Naive B cell (primary cell): Measurements from ENCODE around the gene CACNA2D3. TPM values are rescaled to one million over a fixed set of nuclear protein-coding genes. Genes with fewer than 3 reads are reported as not detected.

Experiments
- ATAC-seq, 2 donors: fragments of 150-1000 bp; cut with Tn5 transposase; 2 replicates each; pipeline ENCODE4 v1.10.0; 2021; ENCODE audit warnings: low read depth in 2 of 2, mild to moderate bottlenecking in 2 of 2, moderate library complexity in 2 of 2
- DNase-seq: peaks from one replicate; pipeline ENCODE4 v3.0.0; 2022
- H3K27ac Mint-ChIP-seq, 6 donors: one replicate each; pipeline ENCODE4 v1.8.0; 2020 to 2022; ENCODE audit warnings: mild to moderate bottlenecking in 6 of 6, mixed read lengths in 6 of 6, moderate library complexity in 5 of 6, inconsistent platforms in 2 of 6
- H3K27me3 Mint-ChIP-seq, 3 donors: one replicate each; pipeline ENCODE4 v1.8.0; 2021 to 2022; ENCODE audit warnings: mixed read lengths in 3 of 3, mild to moderate bottlenecking in 1 of 3
- H3K36me3 Mint-ChIP-seq, 2 donors: one replicate each; pipeline ENCODE4 v1.8.0; 2020 to 2022; ENCODE audit warnings: mixed read lengths in 2 of 2, inconsistent platforms in 1 of 2, mild to moderate bottlenecking in 1 of 2
- H3K4me1 Mint-ChIP-seq, 3 donors: one replicate each; pipeline ENCODE4 v1.8.0; 2020 to 2022; ENCODE audit warnings: mixed read lengths in 3 of 3, inconsistent platforms in 1 of 3, mild to moderate bottlenecking in 1 of 3, moderate library complexity in 1 of 3
- H3K4me3 Mint-ChIP-seq, 8 donors: one replicate each; pipeline ENCODE4 v1.8.0; 2020 to 2022; ENCODE audit warnings: mild to moderate bottlenecking in 8 of 8, mixed read lengths in 8 of 8, moderate library complexity in 8 of 8, inconsistent platforms in 2 of 8
- H3K9me3 Mint-ChIP-seq, 7 donors: one replicate each; pipeline ENCODE4 v1.8.0; 2020 to 2022; ENCODE audit warnings: mixed read lengths in 7 of 7, mild to moderate bottlenecking in 5 of 7, inconsistent platforms in 2 of 7, moderate library complexity in 1 of 7
- polyA plus RNA-seq, 6 donors: library from polyadenylated mRNA; unstranded; fragments of 300-500 nt; fragmentation: Illumina TruSeq; gene quantifications; one replicate each; pipeline ENCODE4 v1.2.3, GENCODE V29; 2021; ENCODE audit warnings: low read depth in 6 of 6

Gene CACNA2D3
- polyA plus RNA-seq, 6 donors from 2014 or later, result not detected

DNA sequence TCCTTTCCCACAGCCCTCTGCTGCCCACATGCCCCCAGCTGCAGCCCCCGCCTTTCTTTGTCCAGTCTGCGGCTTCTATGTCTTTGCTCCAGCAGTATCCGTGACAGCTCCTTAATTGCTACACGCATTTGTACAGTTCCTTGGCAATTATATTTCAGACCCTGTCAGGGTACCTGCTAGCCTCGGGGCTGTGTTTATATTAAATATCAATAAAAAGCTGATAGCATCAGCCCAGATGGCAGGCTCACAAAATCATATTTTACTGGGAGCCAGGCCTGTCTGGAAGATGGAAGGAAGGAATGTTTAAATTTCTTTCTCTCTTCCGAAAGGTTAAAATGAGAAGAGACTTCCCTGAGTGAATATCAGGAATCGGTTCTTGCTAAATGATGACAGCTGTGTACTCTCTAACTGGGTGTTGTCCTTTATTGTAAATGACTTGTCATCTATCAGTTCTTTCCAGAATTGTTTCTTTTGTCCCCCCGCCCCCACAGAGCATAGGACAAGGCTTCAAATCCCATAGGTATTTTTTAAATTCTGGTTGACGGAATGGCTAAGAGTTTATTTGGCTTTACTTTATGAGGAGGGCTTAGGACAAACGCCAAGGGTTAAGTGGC is 427.4 kb downstream of the CACNA2D3 start:
- no peak for DNase-seq
- H3K9me3 Mint-ChIP-seq, result peaks cover 0 to 9% (median 4%) of the 10 kb centered on the region in 7 donors
- H3K36me3 Mint-ChIP-seq, result no peaks in the 10 kb centered on the region
- H3K4me3 Mint-ChIP-seq, result no peak overlapping the region
- no peaks in the 10 kb centered on the region for H3K4me1 Mint-ChIP-seq
- no peak for ATAC-seq
- no peak overlapping the region for H3K27ac Mint-ChIP-seq
- no peaks in the 10 kb centered on the region for H3K27me3 Mint-ChIP-seq

DNA sequence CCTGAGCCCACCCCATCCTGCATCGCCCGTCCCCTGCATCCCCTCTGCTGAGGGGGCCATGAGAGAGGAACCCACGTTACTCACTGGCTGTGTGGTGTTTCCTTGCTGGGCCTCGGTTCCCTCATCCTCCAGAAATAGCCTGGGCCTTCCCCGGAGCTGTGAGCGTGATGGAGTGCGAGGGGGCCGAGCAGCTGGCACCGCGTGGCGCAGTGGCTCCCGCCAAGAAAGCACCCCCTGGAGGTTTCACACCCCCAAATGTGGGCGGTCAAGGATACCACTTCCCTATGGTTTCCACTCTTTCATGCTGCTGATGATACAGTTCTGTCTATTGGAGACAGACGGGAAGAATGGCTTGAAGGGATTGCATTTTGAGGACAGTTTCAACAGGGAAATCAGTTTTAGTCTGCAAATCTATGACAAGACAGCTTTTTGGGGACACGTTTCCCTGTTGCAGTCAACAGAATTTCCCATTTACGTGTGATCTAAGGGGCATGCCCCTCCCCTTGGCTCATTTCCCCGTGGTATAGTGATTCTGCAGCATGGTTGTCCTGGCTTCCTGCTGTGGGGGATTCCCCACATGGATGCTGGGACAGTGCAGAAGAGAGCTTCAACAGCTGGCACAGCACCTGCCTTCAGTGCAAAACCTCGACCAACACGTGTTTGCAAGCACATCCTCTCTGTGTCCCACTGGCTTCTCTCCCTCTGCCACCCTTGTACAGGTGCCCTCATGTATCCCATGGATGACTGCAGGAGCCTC is 428.0 kb downstream of the CACNA2D3 start:
- ATAC-seq, result no peak
- Mint-ChIP-seq H3K4me1 (no peaks in the 10 kb centered on the region), H3K27ac (no peak overlapping the region), H3K9me3 (peaks cover 0 to 9% (median 4%) of the 10 kb centered on the region in 7 donors), H3K27me3 (no peaks in the 10 kb centered on the region), H3K4me3 (no peak overlapping the region), H3K36me3 (no peaks in the 10 kb centered on the region)
- DNase-seq, result no peak

DNA sequence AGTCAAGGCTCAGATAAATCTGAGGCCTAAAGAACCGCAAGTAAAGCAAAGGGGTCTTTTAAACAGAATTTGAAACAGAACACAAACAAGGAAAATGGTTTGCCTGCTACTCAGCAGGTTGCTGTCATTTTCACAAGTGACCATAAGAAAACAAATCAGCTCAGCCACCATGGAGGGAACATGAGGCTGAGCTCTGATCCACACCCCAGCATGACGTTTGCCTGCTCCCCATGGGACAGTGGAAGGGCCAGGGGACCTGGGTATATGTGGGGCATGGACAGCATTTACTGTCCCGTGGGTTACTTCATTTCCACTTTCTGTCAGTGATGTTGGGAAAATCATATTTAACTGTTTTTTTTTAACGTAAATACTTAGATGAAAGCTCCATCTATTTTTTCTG is 434.3 kb downstream of the CACNA2D3 start:
- ATAC-seq (no peak), DNase-seq (no peak)
- peaks cover 0 to 8% (median 0%) of the 10 kb centered on the region in 7 donors for H3K9me3 Mint-ChIP-seq
- no peak overlapping the region for H3K4me3 Mint-ChIP-seq
- no peaks in the 10 kb centered on the region for H3K36me3 Mint-ChIP-seq
- no peaks in the 10 kb centered on the region for H3K4me1 Mint-ChIP-seq
- H3K27ac Mint-ChIP-seq, result no peak overlapping the region
- no peaks in the 10 kb centered on the region for H3K27me3 Mint-ChIP-seq

DNA sequence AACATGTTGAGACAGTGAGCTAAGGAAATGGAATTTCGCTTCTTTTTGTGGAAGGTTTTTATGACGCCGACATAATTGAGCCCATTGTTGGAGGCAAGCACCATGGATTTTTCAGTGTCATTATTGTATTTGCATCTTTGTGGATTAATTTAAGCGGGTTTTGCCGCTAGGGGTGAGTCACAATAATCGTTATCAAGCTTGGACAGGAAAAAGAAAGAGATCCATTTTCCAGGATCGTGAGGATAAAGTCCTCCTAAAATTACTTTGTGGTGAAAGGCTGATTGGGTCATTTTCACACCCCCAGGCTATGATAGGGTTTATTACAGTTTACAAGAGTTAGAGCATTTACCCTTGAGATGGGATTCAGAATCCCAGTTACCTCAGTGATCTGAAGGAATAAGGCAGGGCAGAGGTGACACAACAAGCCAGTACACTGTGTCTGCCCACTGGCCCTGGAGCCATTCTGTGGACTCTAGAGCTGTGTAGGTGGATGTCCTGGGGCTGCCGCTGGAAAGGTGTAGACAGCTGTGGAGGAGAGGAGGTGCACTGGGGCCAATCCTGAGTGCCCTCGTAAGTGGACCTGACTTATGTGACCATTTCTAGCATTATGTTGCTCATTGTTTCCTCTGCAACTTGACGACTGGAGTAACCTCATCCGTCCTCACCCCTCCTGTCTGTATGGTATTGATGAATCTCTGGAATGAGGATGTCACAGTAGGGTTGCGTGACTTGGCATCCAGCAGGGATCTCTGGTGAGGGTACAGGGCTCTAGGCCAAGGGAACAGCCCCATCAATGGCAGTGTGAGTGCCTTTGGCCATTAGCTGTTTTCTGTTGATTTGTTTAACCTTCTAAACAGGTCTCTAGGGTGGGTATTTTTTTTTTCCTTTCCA is 435.4 kb downstream of the CACNA2D3 start:
- Mint-ChIP-seq H3K9me3 (peaks cover 0 to 10% (median 0%) of the 10 kb centered on the region in 7 donors), H3K36me3 (no peaks in the 10 kb centered on the region), H3K4me3 (no peak overlapping the region), H3K27ac (no peak overlapping the region), H3K4me1 (no peaks in the 10 kb centered on the region), H3K27me3 (no peaks in the 10 kb centered on the region)
- DNase-seq (no peak), ATAC-seq (no peak)

DNA sequence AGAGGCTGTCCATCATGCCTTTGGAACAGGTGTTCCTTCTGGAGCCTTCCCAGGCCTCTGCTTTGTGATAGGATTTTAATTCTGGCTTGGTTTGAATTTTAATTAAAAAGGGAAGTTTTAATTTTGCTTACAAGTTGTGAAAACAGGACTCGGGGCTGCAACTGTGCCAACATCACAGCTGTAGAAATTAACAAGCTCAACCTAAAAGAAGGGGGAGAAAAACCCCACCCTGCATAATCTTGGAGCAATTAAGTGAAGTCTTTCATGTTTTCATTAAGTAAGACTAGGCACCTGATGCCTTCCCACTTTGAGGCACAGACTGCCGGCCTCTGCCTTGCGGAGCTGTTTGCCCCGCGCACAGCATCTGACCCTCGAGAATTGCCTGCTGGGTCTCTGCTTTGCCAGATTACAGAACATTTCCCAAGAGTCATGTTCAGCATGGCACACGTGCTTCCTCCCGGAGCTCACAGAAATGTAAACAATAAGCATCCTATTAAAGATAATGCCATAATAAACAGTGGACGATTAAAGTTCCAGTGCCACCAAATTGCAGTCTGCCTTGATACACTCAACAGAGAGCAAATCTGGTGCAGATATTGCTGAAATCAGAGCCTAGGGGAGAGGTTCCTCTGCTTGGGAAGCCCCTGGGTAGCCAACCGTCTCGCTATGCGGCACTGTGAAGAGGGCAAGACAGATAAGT is 441.3 kb downstream of the CACNA2D3 start:
- no peaks in the 10 kb centered on the region for H3K36me3 Mint-ChIP-seq
- H3K27ac Mint-ChIP-seq, result no peak overlapping the region
- H3K9me3 Mint-ChIP-seq, result peaks cover 0 to 10% (median 0%) of the 10 kb centered on the region in 7 donors
- no peaks in the 10 kb centered on the region for H3K4me1 Mint-ChIP-seq
- DNase-seq (no peak), ATAC-seq (no peak)
- no peak overlapping the region for H3K4me3 Mint-ChIP-seq
- H3K27me3 Mint-ChIP-seq, result no peaks in the 10 kb centered on the region

DNA sequence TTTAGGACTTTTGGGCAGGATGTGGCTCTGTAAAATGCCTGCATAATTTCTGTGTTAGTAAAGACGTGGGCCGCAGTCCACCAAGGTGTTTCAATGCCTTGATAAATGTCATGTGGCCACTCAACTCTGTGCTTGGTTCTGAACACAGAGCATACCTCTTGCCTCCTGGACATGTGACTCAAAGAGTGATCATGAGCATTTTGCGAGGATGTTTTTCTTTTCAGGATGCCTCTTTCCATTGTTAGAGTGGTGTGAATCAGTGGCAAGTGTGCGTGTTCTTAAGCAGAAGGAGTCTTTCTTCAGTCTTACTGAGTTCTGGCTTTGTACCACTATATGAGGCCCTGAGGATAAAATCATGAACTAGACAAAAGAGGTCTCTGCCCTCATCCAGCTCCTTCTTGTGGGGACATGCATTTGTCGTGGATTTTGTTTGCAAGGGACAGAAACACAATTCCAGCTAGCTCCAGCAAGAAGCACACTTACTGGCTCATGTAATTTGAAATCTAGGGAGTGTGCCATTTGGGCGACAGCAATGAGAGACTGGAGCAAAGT is 442.1 kb downstream of the CACNA2D3 start:
- peaks cover 0 to 10% (median 0%) of the 10 kb centered on the region in 7 donors for H3K9me3 Mint-ChIP-seq
- no peak overlapping the region for H3K27ac Mint-ChIP-seq
- no peaks in the 10 kb centered on the region for H3K36me3 Mint-ChIP-seq
- DNase-seq, result no peak
- ATAC-seq, result no peak
- no peaks in the 10 kb centered on the region for H3K4me1 Mint-ChIP-seq
- no peaks in the 10 kb centered on the region for H3K27me3 Mint-ChIP-seq
- no peak overlapping the region for H3K4me3 Mint-ChIP-seq

DNA sequence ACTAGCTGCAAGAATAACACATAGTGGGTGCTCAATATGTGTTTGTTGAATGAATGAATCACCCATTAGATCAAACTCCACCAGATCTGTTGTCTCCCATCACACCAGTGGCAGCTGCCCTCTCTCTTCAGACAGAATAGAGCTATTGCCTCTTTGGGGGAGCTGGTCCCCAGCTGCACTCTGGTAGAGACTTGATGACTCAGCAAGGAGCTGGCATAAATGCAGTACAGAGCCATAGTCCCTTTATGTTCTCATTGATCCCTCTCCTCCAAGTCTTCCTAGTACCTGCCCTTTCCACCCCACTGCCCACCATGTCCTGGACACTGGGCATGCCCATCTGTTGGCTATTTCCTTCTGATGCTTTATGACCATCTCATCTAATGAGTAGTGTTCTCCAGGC is 443.6 kb downstream of the CACNA2D3 start:
- H3K4me3 Mint-ChIP-seq, result no peak overlapping the region
- DNase-seq (no peak), ATAC-seq (no peak)
- no peaks in the 10 kb centered on the region for H3K27me3 Mint-ChIP-seq
- H3K4me1 Mint-ChIP-seq, result no peaks in the 10 kb centered on the region
- peaks cover 0 to 6% (median 0%) of the 10 kb centered on the region in 7 donors for H3K9me3 Mint-ChIP-seq
- H3K36me3 Mint-ChIP-seq, result no peaks in the 10 kb centered on the region
- no peak overlapping the region for H3K27ac Mint-ChIP-seq

DNA sequence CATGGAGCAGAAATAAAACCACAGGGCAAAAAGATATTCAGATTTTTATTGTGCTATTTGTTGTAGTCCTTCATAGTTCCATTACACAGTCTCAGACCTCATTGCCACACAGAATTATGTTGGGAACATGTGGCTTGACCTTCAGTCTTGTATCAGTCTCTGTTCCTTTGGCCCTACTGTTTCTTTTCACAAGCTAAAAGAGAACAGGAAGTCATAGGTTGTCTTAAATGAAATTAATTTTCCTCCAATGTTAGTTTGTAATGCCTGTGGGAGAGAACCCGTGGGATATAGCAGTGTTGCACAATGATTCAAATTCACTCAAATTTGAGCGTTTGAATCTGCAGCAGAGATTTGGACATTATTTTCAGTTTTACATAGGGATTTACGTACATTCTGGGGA is 445.6 kb downstream of the CACNA2D3 start:
- Mint-ChIP-seq H3K36me3 (no peaks in the 10 kb centered on the region), H3K27ac (no peak overlapping the region), H3K4me1 (no peaks in the 10 kb centered on the region), H3K9me3 (peaks cover 0 to 3% (median 0%) of the 10 kb centered on the region in 7 donors), H3K4me3 (no peak overlapping the region), H3K27me3 (no peaks in the 10 kb centered on the region)
- DNase-seq (no peak), ATAC-seq (no peak)

DNA sequence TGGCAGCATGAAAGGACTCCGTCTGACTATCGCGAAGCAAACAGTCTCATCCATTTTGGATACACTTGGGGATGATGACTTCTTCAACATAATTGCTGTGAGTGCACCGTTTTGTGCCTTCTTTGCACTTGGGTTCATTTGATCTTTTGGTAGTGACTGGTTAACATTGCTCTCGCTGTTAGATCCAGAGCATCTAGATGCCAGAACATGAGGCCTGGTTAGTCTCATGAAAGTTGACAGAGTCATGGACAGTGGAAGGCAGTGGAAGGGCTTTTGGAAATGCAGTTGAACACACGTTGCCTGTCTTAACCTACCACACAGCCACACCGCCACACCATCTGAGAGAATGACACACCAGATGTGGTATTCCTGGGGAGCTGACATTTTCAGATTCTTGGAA is 447.7 kb downstream of the CACNA2D3 start:
- H3K9me3 Mint-ChIP-seq, result peaks cover 0 to 2% (median 0%) of the 10 kb centered on the region in 7 donors
- ATAC-seq (no peak), DNase-seq (no peak)
- H3K4me1 Mint-ChIP-seq, result no peaks in the 10 kb centered on the region
- no peak overlapping the region for H3K27ac Mint-ChIP-seq
- no peaks in the 10 kb centered on the region for H3K36me3 Mint-ChIP-seq
- H3K27me3 Mint-ChIP-seq, result no peaks in the 10 kb centered on the region
- H3K4me3 Mint-ChIP-seq, result no peak overlapping the region

DNA sequence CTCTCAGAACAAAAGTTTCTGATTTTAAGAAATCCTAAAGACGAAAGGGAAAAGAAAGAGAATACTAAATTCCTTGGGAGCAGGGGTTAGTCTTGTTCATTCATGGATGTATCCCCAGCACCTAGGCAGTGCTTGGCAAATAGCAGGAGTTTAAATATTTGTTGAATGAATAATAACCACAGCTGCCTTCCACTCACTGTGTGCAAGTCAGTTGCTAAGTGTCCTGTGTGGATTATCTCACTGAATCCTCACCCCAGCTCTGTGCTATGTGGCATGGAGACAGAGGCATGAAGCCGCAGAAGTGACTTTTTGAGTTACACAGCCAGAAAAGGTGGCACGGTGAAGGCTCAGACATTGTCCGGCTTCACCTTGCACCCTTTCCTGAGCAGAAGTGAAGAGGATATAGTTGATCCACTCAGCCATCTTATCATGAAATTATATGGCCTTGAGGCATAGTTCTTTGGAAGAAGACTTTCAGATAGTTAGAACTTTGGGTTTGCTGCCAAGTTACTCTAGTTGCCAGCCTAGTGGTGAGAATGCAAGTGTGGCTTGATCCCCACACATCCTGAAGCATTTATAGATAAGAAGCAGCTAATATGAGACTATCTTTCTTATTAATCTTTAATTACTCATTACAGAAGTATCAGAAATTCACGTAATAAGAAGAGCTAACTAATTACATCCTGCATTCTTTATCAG is 450.0 kb downstream of the CACNA2D3 start:
- H3K27me3 Mint-ChIP-seq, result no peaks in the 10 kb centered on the region
- H3K4me3 Mint-ChIP-seq, result no peak overlapping the region
- no peaks in the 10 kb centered on the region for H3K4me1 Mint-ChIP-seq
- DNase-seq (no peak), ATAC-seq (no peak)
- H3K27ac Mint-ChIP-seq, result no peak overlapping the region
- peaks cover 0 to 5% (median 2%) of the 10 kb centered on the region in 7 donors for H3K9me3 Mint-ChIP-seq
- no peaks in the 10 kb centered on the region for H3K36me3 Mint-ChIP-seq

DNA sequence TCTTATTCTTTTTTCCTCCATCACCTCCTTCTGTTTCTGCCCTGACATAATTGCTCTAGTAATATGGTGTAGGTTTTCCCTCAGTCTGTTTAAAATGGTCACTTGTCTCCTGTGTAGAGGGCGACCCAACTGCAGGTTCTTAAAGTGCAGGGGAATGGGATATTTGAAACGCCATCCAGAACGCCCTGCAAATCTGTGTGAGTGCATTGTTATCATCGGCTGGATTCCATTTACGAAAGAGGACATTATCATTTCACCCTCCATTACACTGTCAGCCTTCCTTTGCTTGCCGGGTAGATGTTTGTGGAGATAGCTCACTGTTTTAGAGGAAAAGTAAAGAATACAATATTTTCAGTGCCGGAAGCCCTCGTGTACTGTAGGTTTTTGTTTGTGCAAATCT is 451.5 kb downstream of the CACNA2D3 start:
- H3K27ac Mint-ChIP-seq, result no peak overlapping the region
- no peaks in the 10 kb centered on the region for H3K36me3 Mint-ChIP-seq
- peaks cover 0 to 6% (median 2%) of the 10 kb centered on the region in 7 donors for H3K9me3 Mint-ChIP-seq
- ATAC-seq (no peak), DNase-seq (no peak)
- no peaks in the 10 kb centered on the region for H3K27me3 Mint-ChIP-seq
- no peaks in the 10 kb centered on the region for H3K4me1 Mint-ChIP-seq
- H3K4me3 Mint-ChIP-seq, result no peak overlapping the region

DNA sequence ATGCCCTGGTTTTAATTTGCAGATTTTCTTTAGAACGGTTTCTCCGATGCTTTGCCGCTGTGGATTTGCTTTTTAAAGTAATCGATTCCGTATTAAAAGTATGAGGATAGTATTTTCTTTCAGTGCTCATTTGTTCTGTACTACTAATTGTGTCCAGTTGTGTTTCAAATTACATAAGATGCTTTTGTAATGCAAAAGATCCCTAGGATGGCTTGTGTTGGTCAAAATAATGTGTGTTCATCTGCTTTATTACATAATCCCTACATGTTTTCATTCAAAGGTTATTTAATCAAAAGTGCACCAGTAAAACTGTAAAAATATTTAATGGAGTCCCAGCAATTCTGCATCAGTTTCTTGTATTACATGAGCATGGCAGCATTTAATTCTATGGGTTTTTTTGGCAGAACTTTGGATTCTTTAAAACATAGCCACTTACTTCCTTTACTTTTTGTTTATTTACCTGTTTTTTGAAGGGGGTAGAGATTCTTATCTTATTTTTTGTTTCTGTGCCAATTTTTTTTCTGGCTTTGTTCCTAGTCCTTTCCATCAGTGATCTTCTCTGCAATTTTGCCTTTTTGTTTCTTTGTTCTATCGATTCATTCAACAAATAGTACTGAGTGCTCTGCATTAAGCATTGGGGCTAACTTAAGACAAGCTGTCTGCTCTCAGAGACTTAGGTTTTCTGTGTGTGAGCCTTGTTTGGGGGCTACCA is 452.7 kb downstream of the CACNA2D3 start:
- Mint-ChIP-seq H3K27ac (no peak overlapping the region), H3K9me3 (peaks cover 0 to 11% (median 3%) of the 10 kb centered on the region in 7 donors), H3K4me1 (no peaks in the 10 kb centered on the region), H3K36me3 (no peaks in the 10 kb centered on the region), H3K4me3 (no peak overlapping the region), H3K27me3 (no peaks in the 10 kb centered on the region)
- ATAC-seq, result no peak
- no peak for DNase-seq
